GM18951 (cell line): ENCODE results near the gene SLC9A6.

Experiments
- POLR2A ChIP-seq: IDR thresholded peaks from 4 replicates; pipeline ENCODE4 v1.6.1; 2011; ENCODE audit warnings: mild to moderate bottlenecking; ENCODE audit not compliant: insufficient read length, insufficient read depth; ENCODE audit errors: extremely low read depth
- in situ Hi-C: fragments of 300-500 bp; cut with MboI; formaldehyde crosslinking; loops from one replicate; pipeline ENCODE4 v1.12.0; 2022; ENCODE audit warnings: low sequenced_read_pairs, mixed read lengths, inconsistent platforms; ENCODE audit not compliant: unreplicated experiment

The SLC9A6 gene

DNA sequence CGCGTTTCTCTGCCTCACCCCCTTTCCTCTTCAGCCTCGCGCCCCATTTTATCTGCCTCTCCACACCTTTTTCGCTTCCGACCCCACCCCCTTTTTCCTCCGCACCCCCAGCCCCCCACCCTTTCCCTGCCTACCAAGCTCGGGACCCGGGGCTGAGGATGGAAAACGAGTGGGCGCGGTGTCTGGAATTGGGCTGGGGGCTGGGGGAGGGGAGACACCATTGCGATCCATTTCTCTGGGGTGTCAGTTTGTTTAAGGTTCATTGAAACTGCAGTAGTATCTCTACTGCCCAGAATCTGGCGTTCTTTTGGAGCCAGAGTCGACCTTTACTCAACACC, 707 bp downstream of the SLC9A6 start:
- in situ Hi-C loops, result no loop called here
- TF ChIP-seq POLR2A, result no peak

DNA sequence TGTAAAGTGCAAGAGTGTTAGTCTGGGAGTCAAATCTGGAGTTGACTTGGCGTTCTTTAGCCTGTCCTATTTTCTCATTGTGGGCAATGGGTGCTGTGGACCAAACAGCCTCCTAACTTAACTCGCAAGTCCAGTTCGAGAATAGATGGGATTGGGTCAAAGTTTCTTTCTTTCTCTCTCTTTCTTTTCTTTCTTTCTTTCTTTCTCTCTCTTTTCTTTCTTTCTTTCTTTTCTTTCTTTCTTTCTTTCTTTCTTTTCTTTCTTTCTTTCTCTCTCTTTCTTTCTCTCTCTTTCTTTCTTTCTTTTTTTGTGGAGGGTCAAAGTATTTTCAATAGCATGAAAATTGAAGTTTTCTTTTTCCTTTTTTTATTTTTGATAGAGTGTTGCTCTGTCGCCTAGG, 3.0 kb downstream of the SLC9A6 start:
- in situ Hi-C loops, result no loop called here
- no peak for TF ChIP-seq POLR2A

DNA sequence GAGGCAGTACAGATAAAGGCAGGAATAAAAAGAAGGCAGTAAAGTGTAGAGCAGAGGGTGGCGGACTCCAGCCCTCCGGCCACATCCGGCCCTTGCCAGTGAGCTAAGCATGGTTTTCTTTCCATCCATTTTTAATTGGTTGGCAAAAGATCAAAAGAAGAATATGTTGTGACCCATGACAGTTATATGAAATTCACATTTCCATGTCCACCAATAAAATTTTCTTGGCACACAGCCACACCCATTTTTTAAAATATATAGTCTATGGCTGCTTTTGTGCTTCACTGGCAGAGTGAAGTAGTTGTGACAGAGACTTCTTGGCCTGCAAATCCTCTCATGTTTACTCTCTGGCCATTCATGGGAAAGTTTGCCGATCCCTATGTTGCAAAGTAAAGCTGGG, 29.8 kb downstream of the SLC9A6 start:
- in situ Hi-C loops, result no loop called here
- no peak for TF ChIP-seq POLR2A

DNA sequence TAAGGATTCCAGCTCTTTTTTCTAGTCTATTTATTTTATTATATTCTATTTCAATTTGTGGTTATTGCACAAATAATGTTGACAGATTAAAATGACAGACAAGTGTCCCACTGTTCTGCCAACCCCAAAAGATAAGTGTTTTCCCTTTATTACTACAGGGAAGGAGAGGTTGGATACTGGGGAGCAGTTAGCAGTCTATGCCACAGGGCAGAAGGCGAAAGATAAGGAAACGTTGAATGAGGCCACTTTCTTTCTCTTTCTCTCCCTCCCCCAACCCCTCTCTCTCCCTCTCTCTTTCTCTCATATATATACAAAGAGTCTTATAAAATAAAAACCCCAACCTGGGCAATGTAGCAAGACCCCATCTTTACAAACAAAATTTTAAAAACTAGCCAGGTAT, 31.6 kb downstream of the SLC9A6 start:
- in situ Hi-C loops, result no loop called here
- TF ChIP-seq POLR2A, result no peak

DNA sequence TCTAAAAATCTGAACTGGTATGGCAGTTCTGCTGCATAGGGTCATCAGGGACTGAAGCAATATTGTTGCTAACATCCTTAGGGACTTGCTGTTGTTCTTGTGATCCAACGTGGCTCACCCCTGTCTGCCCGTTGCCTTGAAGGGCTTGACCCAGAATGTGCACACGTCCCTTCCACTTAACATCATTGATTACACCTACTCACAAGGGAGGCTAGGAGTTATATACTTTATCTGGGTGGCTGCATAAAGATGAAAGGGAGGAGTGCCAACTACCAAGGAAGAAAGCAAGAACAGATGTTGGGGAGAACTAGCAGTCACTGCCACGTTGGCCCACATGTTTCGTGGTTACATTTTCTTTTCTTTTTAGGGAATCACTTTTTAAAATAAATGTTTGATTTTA, 34.0 kb downstream of the SLC9A6 start:
- in situ Hi-C loops, result no loop called here
- TF ChIP-seq POLR2A, result no peak

DNA sequence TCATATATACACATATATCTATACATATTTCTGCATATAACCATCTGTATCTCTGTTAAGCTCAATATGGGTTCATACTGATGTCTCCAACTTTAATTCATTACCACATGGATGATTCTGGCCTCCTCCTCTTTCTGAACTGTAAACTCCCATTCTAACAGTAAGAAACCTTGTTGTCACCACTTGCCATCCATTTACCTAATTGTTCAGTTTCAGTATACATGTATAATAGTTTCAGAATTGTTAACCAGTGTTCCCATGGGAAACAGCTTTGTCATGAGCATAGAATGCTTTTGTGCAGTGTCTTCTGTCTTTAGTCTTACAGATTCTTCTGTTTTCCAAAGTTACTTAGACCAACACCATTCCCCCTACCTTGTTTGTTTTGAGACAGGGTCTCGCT, 35.9 kb downstream of the SLC9A6 start:
- no peak for TF ChIP-seq POLR2A
- in situ Hi-C loops, result no loop called here

DNA sequence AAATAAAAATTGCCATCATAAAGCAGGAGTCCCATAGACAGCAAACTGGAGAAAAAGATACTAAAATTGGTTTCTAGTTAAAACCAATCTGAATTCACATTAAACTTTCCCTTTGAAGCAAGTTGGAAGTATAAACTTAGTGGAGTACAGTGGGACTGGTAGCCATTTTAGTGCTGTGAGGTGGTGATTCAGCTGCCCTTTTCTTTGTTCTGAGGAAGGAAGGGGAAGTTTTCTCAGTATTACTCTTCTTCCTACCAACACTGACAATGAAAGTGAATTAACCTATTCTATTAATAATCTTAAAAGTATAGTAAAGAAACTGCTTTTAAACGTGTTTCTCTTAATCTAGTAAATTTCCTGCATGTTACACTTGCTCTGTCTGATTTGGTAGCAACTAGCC, 36.7 kb downstream of the SLC9A6 start:
- in situ Hi-C loops, result no loop called here
- TF ChIP-seq POLR2A, result no peak

DNA sequence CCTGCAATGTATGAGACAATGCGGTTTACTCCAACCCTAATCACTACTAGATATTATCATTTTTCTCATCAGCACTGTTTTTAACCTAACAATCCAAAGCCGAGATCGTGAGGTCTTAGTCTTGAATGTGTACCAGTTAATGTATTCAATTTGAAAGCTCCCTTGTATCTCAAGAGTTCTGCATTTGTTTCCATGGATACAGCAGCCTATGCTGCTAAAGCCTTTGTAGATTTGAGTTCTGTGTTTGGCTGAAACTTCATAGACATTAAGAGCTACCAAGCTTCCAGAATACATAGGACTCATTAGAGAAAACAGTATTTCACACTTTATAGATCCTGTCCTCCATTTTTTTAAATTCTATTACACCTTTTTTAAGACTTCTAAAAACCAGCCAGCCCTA, 39.9 kb downstream of the SLC9A6 start:
- in situ Hi-C loops, result no loop called here
- no peak for TF ChIP-seq POLR2A

DNA sequence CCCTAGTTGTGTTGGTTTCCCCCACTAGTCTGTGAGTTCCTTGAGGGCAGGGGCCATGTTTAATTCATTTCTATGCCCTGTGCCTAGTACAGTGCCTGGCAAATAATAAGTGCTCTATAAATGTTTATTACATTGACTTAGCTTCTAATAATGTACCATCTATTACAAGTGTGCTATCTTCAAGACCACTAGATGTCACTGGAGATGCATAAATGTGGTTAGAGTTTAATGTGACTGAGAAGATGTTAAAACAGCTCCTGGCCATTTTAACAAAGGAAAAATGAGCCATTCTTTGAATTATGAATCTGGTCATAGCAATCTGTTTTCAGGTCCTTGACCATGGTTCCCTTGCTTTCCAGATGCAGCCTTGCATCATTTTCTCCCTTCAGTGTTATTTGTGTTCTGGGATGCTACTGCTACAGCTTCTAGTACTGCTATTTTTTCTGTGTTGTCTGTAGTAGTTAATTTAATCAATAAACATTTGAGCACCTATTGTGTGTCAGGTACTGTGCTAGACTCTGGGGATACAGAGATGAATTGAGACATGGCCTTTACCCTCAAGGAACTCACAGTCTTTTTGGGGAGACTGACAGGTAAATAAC, 43.2 kb downstream of the SLC9A6 start:
- TF ChIP-seq POLR2A, result no peak
- in situ Hi-C loops, result no loop called here

DNA sequence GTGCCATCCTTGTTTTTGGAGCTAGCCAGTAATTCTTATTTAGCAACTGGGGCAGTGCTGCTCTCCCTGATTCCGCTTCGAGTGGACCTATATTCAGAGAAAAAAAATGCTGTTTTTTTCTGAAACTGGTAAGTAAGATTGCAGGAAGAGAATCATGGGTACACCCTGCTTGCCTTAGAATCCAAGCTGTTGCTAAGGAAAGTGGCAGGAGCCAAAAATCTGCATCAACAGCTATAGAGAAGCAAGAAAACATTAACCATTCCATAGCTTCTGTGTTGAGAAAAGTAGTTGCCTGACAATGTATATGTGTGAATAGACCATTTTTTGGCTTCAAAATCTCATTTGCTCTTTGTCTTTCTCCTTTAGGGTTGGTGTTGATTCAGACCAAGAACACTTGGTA, 44.5 kb downstream of the SLC9A6 start:
- in situ Hi-C loops, result no loop called here
- TF ChIP-seq POLR2A, result no peak

DNA sequence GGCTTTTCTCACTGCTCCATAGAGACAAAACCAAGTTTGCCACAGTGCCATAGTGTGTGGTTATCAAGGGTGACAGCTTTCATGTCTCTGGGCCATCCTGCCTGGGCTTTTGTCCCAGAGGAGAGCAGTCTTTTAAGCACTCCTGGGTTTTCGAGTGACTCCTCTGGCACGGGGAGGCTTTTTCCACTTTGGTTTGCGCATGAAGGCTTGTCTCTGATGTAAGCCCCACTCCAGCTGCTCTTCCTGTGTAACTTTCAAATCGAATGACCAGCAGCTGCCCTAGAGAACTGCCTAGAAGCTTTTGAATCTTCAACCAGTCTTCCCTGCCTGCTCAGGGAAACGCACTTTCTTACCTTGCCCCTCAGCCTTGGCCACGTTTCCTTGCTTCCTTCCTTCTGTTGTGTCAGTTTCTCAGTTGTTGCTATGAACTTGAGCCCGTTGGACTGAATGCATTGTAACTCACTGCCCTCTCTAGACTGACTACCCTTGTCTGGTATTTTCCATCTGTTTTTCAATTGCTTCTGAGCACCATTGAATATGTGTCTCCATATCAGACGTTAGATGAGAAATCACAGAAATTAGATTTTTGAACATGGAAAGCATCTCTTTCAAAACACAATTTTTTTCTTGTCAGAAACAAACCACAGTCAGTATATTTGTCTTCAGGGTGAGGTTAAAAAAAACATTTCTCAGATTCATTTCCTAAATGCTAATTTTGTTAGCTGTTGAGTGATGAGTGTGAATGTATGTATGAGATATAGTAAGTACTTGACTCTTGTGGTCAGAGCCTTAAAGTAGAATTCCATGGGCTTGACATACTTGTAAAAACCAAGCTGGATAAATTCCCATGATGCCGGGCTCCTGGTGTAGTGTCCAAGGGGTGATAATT, 45.3 kb downstream of the SLC9A6 start:
- in situ Hi-C loops, result no loop called here

DNA sequence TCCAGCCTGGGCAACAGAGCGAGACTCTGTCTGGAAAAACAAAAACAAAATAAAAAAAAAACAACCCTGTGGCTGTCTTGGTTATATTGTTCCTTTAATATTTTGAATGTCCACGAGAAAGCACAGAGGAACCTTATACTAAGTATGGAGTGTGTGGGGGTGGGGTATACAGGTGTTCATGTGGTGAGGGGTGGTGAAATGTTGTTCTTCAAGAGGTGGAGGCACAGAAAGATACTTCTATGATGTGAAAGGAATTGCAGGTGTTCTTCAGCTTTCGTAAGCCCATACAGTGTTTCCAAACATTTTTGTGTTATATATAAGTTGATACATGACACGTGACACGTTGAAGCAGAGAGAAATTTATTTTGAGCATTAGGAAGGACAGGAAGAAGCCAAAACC, 46.4 kb downstream of the SLC9A6 start:
- in situ Hi-C loops, result no loop called here
- no peak for TF ChIP-seq POLR2A

More for the DNA sequence above, 45.3 kb downstream of the SLC9A6 start:
- TF ChIP-seq POLR2A, result no peak

DNA sequence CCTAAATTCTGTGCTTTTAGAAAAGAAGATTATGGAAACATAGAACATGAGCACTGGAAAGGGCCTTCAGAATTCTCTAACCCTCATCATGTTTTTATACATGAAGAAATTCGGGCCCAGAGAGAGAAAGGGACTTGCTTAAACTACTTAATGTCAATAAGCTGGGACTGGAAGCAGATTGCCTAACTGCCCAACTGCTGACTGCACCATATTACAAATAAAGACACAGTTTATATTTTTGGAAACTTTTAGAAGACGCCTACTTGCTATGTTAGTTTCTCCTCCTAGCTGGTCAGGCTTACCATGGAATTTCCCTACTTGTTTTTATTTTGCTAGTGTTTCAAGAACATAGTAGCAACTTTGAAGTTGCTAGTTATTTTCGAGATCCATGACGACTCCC, 47.1 kb downstream of the SLC9A6 start:
- in situ Hi-C loops, result no loop called here
- no peak for TF ChIP-seq POLR2A

DNA sequence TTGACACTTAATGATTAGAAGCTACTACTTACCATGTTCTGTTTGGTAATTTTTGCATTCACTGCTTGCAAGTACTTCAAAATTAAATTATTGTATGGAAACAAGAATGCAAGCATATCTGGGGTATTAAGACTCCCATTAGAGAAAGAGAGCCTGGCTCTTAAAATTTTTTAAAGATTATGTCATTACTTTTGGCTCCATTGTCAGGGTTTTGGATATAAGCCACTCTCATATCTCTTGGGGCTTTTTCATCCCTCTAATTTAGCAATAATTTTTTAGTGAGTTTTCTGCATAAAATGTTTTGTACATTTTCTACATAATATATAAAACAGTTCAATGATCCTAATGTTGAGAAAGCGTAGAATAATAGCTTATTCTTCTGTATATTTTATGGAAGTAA, 49.4 kb downstream of the SLC9A6 start:
- in situ Hi-C loops, result no loop called here
- no peak for TF ChIP-seq POLR2A
